IMR-90 (cell line): ENCODE data around the gene ZNF283. TPM values are rescaled to one million over a fixed set of nuclear protein-coding genes. Genes with fewer than 3 reads are reported as not detected.

ENCODE experiments used
- ATAC-seq: fragments of 200-7000 bp; cut with Tn5 transposase; 2 replicates; pipeline ENCODE4 v1.9.1; 2020; ENCODE audit warnings: low read depth, mild to moderate bottlenecking, moderate library complexity
- BruUV-seq: library from RNA; stranded (reverse); fragments of 400-500 nt; replicated peaks from 2 replicates; lab custom pipeline; 2021; lab: Mats Ljungman, UMichigan
- CTCF ChIA-PET: fragments of 300-600 bp; formaldehyde crosslinking; extraction: SDS; loops from one replicate; lab custom pipeline; 2021; ENCODE audit warnings: antibody characterized with exemption; lab: Yijun Ruan, JAX
- POLR2A ChIA-PET: fragments of 300-600 bp; sonication (Branson Sonifier 250); formaldehyde crosslinking; loops from one replicate; lab custom pipeline; 2022; ENCODE audit warnings: antibody characterized with exemption; ENCODE audit not compliant: unreplicated experiment; lab: Charles Lee
- DNase-seq: peaks from one replicate; pipeline ENCODE4 v3.0.0; 2013
- H2AFZ ChIP-seq: replicated peaks from 2 replicates; pipeline ENCODE3; 2013; ENCODE audit warnings: low read length, mild to moderate bottlenecking; ENCODE audit not compliant: poor library complexity
- H2AK5ac ChIP-seq: 2 replicates; pipeline ENCODE4 v1.6.1; 2013; ENCODE audit warnings: low read depth, low read length, inconsistent platforms
- H2AK9ac ChIP-seq: replicated peaks from 2 replicates; pipeline ENCODE3; 2013; ENCODE audit warnings: mild to moderate bottlenecking, low read depth, low read length, moderate library complexity; ENCODE audit not compliant: poor library complexity
- H2BK120ac ChIP-seq: 2 replicates; pipeline ENCODE4 v1.6.1; 2013; ENCODE audit warnings: low read depth, low read length, inconsistent platforms
- H2BK15ac ChIP-seq: 3 replicates; pipeline ENCODE4 v1.6.1; 2013; ENCODE audit warnings: low read depth, low read length, inconsistent platforms
- H2BK20ac ChIP-seq: 2 replicates; pipeline ENCODE4 v1.6.1; 2013; ENCODE audit warnings: low read depth, mild to moderate bottlenecking, inconsistent platforms, low read length, moderate library complexity
- H2BK5ac ChIP-seq: 2 replicates; pipeline ENCODE4 v1.6.1; 2013; ENCODE audit warnings: mild to moderate bottlenecking, low read depth, low read length, inconsistent platforms; ENCODE audit not compliant: poor library complexity, severe bottlenecking
- H3K14ac ChIP-seq: replicated peaks from 2 replicates; pipeline ENCODE4 v1.6.1; 2013; ENCODE audit warnings: low read depth, low read length, inconsistent platforms
- H3K18ac ChIP-seq: 2 replicates; pipeline ENCODE4 v1.6.1; 2013; ENCODE audit warnings: low read depth, low read length, control low read depth
- H3K23ac ChIP-seq: 2 replicates; pipeline ENCODE4 v1.6.1; 2013; ENCODE audit warnings: low read depth, low read length, inconsistent platforms
- H3K27ac ChIP-seq: 2 replicates; pipeline ENCODE4 v1.5.1; 2013; ENCODE audit warnings: mild to moderate bottlenecking, control low read depth, low read length; ENCODE audit not compliant: insufficient read depth
- H3K27me3 ChIP-seq: 2 replicates; pipeline ENCODE4 v1.6.1; 2013; ENCODE audit warnings: low read length; ENCODE audit not compliant: control insufficient read depth, insufficient read depth
- H3K36me3 ChIP-seq: 2 replicates; pipeline ENCODE4 v1.6.1; 2013; ENCODE audit warnings: low read length, mixed read lengths; ENCODE audit not compliant: control insufficient read depth, insufficient read depth
- H3K4ac ChIP-seq: 2 replicates; pipeline ENCODE4 v1.6.1; 2013; ENCODE audit warnings: low read depth, low read length, inconsistent platforms
- H3K4me1 ChIP-seq: 2 replicates; pipeline ENCODE4 v1.6.1; 2013; ENCODE audit warnings: low read length, mixed read lengths; ENCODE audit not compliant: control insufficient read depth, insufficient read depth
- H3K4me2 ChIP-seq: 2 replicates; pipeline ENCODE4 v1.6.1; 2013; ENCODE audit warnings: low read depth, mild to moderate bottlenecking, control low read depth, low read length, moderate library complexity
- H3K4me3 ChIP-seq: 2 replicates; pipeline ENCODE4 v1.5.1; 2013; ENCODE audit warnings: low read depth, mild to moderate bottlenecking, control low read depth, low read length, moderate library complexity; ENCODE audit not compliant: insufficient read depth
- H3K56ac ChIP-seq: 2 replicates; pipeline ENCODE4 v1.6.1; 2013; ENCODE audit warnings: low read length, inconsistent platforms; ENCODE audit not compliant: insufficient read depth; ENCODE audit errors: extremely low read depth
- H3K79me1 ChIP-seq, 2 experiments: 2 replicates each; pipeline ENCODE4 v1.6.1; 2013; ENCODE audit warnings: low read length in 2 of 2, inconsistent platforms in 1 of 2, low read depth in 1 of 2
- H3K9ac ChIP-seq: 2 replicates; pipeline ENCODE4 v1.6.1; 2013; ENCODE audit warnings: low read depth, low read length, control low read depth
- H3K9me1 ChIP-seq: 2 replicates; pipeline ENCODE4 v1.6.1; 2013; ENCODE audit warnings: low read length, inconsistent platforms; ENCODE audit not compliant: insufficient read depth
- H3K9me3 ChIP-seq: 2 replicates; pipeline ENCODE4 v1.6.1; 2013; ENCODE audit warnings: low read length; ENCODE audit not compliant: control insufficient read depth, insufficient read depth
- H4K20me1 ChIP-seq: 2 replicates; pipeline ENCODE4 v1.6.1; 2013; ENCODE audit warnings: low read length, inconsistent platforms; ENCODE audit not compliant: insufficient read depth
- H4K5ac ChIP-seq: 2 replicates; pipeline ENCODE4 v1.6.1; 2013; ENCODE audit warnings: mild to moderate bottlenecking, low read depth, low read length, control low read depth
- H4K8ac ChIP-seq, 2 experiments: 2 replicates each; pipeline ENCODE4 v1.6.1; 2013; ENCODE audit warnings: low read depth in 2 of 2, low read length in 2 of 2, control low read depth in 1 of 2, inconsistent platforms in 1 of 2
- H4K91ac ChIP-seq: 2 replicates; pipeline ENCODE4 v1.6.1; 2013; ENCODE audit warnings: low read depth, low read length, inconsistent platforms; ENCODE audit not compliant: insufficient read depth
- BHLHE40 ChIP-seq: fragments of 150-350 bp; IDR thresholded peaks from 2 replicates; pipeline ENCODE4 v1.6.1; 2016; ENCODE audit warnings: mild to moderate bottlenecking, low read depth, low read length
- CTCF ChIP-seq: conservative IDR thresholded peaks from 2 replicates; pipeline ENCODE4 v1.5.1; 2012; ENCODE audit warnings: mild to moderate bottlenecking, low read depth, low read length, improper control_type of control experiment
- ELK1 ChIP-seq: fragments of 150-350 bp; IDR thresholded peaks from 2 replicates; pipeline ENCODE4 v1.6.1; 2016; ENCODE audit warnings: low read depth, mild to moderate bottlenecking, low read length, moderate library complexity, borderline replicate concordance
- FOS ChIP-seq: fragments of 150-350 bp; IDR thresholded peaks from 2 replicates; pipeline ENCODE4 v1.6.1; 2016; ENCODE audit warnings: low read depth, low read length
- MAFK ChIP-seq: IDR thresholded peaks from 2 replicates; pipeline ENCODE4 v1.6.1; 2012; ENCODE audit warnings: low read depth, low read length, improper control_type of control experiment
- MAZ ChIP-seq: IDR thresholded peaks from 2 replicates; pipeline ENCODE4 v1.6.1; 2012; ENCODE audit warnings: low read depth, mild to moderate bottlenecking, low read length, improper control_type of control experiment, moderate library complexity, borderline replicate concordance
- MXI1 ChIP-seq: IDR thresholded peaks from 2 replicates; pipeline ENCODE4 v1.6.1; 2012; ENCODE audit warnings: low read depth, mild to moderate bottlenecking, low read length, moderate library complexity, borderline replicate concordance
- RAD21 ChIP-seq: IDR thresholded peaks from 2 replicates; pipeline ENCODE4 v1.6.1; 2012; ENCODE audit warnings: low read length, improper control_type of control experiment
- RFX5 ChIP-seq: IDR thresholded peaks from 2 replicates; pipeline ENCODE4 v1.8.0; 2012; ENCODE audit warnings: low read depth, mild to moderate bottlenecking, low read length, moderate library complexity
- SMC3 ChIP-seq: fragments of 150-350 bp; IDR thresholded peaks from 2 replicates; pipeline ENCODE4 v1.6.1; 2016; ENCODE audit warnings: low read depth, mild to moderate bottlenecking, antibody characterized with exemption, low read length, moderate library complexity
- USF2 ChIP-seq: fragments of 150-350 bp; IDR thresholded peaks from 2 replicates; pipeline ENCODE4 v1.6.1; 2017; ENCODE audit warnings: mild to moderate bottlenecking, antibody characterized with exemption, low read length, low read depth
- WGBS, 2 experiments: methylation state at CpG; one replicate each; pipeline versions ENCODE4 v1.1.5 to v1.1.7; 2013; ENCODE audit warnings: missing lambda C conversion rate in 2 of 2; ENCODE audit not compliant: insufficient read length in 1 of 2; ENCODE audit errors: extremely low coverage in 2 of 2; 5-methylcytosine and 5-hydroxymethylcytosine counted together
- dilution Hi-C: fragments of 300-500 bp; cut with HindIII; formaldehyde crosslinking; loops from one replicate; pipeline ENCODE4 v1.14.3; 2018; ENCODE audit warnings: low sequenced_read_pairs; ENCODE audit not compliant: unreplicated experiment
- in situ Hi-C: fragments of 300-500 bp; cut with MboI; formaldehyde crosslinking; loops from 3 replicates; pipeline ENCODE4 v1.14.3; 2019; ENCODE audit warnings: low sequenced_read_pairs, inconsistent platforms, mixed read lengths
- intact Hi-C: fragments of 100-400 bp; cut with micrococcal nuclease; formaldehyde crosslinking; loops from 2 replicates; pipeline ENCODE4 v1.10.0; 2022
- polyA plus RNA-seq, 3 experiments: library from polyadenylated mRNA; depleted of rRNA; stranded (reverse); fragments of >200 nt; gene quantifications; 2 replicates each; pipeline ENCODE4 v1.2.3, GENCODE V29; 2012; ENCODE audit warnings: low replicate concordance in 1 of 3
- total RNA-seq: library from RNA; depleted of rRNA; stranded (reverse); fragments of >200 nt; gene quantifications from 2 replicates; pipeline ENCODE4 v1.2.3, GENCODE V29; 2012

The ZNF283 gene
- total and polyA plus RNA-seq, 2 of the 4 experiments (the other 2 are of a cell fraction): 2.1 to 5.0 TPM

- TF ChIP-seq MAFK: no peak
- TF ChIP-seq FOS: no peak
- TF ChIP-seq MXI1: no peak
- no peak for TF ChIP-seq ELK1
- TF ChIP-seq RFX5: no peak
- TF ChIP-seq RAD21: no peak
- no peak for TF ChIP-seq MAZ
- TF ChIP-seq USF2: no peak
- no peak for TF ChIP-seq BHLHE40
- no peak for TF ChIP-seq SMC3
- no peak for TF ChIP-seq CTCF
- BruUV-seq: no TSS peak
- Histone ChIP-seq H2BK5ac (no peak within 1 kb of the TSS), H3K4ac (no peak within 1 kb of the TSS), H3K23ac (no peak within 1 kb of the TSS), H3K14ac (no peak within 1 kb of the TSS), H3K56ac (no peak within 1 kb of the TSS), H2AFZ (no peak within 1 kb of the TSS), H2BK15ac (no peak within 1 kb of the TSS), H4K20me1 (no peaks in the 10 kb centered on the region), H2AK9ac (no peak within 1 kb of the TSS), H3K36me3 (peaks cover 1% of the 10 kb centered on the region; the same call in 1 of the 2 replicates), H4K5ac (no peak within 1 kb of the TSS), H3K79me1 (no peaks in the 10 kb centered on the region), H3K27ac (no peak within 1 kb of the TSS), H4K8ac (no peak within 1 kb of the TSS), H3K9me1 (no peaks in the 10 kb centered on the region), H3K18ac (no peak within 1 kb of the TSS), H2AK5ac (no peak within 1 kb of the TSS), H3K9ac (no peak within 1 kb of the TSS), H3K4me2 (no peak within 1 kb of the TSS), H2BK120ac (no peak within 1 kb of the TSS), H3K27me3 (no peaks in the 10 kb centered on the region), H2BK20ac (no peak within 1 kb of the TSS), H4K91ac (no peak within 1 kb of the TSS), H3K4me1 (no peaks in the 10 kb centered on the region), H3K9me3 (peaks cover 34% of the 10 kb centered on the region), H3K4me3 (no peak within 1 kb of the TSS)
- ChIA-PET POLR2A (no interaction called here), CTCF (no interaction called here)
- dilution Hi-C loops (no loop called here), intact Hi-C loops (no loop called here), in situ Hi-C loops (no loop called here)
- DNase-seq (no peak), ATAC-seq (no peak)
- WGBS, 2 experiments: no CpG with 5 or more reads among the region's 2 CpGs
Measured at GRCh38 chr19:43883864-43884263, 56.7 kb downstream of the ZNF283 start, which contains the start of gene ZNF404. ZNF404 (minus strand) TSS chr19:43883964.
